Ascending aorta (tissue), 2 donors: ENCODE results near the gene FABP3. TPM values are rescaled to one million over a fixed set of nuclear protein-coding genes. Genes with fewer than 3 reads are reported as not detected.

ENCODE experiments used
- DNase-seq, 2 donors: peaks; one replicate each; pipeline ENCODE4 v3.0.0-alpha.2; 2019; ENCODE audit warnings: low spot score in 2 of 2
- H3K27ac ChIP-seq, 2 donors: fragments of 200-600 bp; sonication (generic); one replicate each; pipeline ENCODE4 v1.5.1; 2016 to 2017; ENCODE audit warnings: mild to moderate bottlenecking in 1 of 2
- H3K27me3 ChIP-seq: fragments of 200-600 bp; sonication (generic); one replicate; pipeline ENCODE4 v1.5.1; 2017
- H3K36me3 ChIP-seq, 2 donors: fragments of 200-600 bp; sonication (generic); one replicate each; pipeline ENCODE4 v1.5.1; 2016
- H3K4me1 ChIP-seq, 2 donors: fragments of 200-600 bp; sonication (generic); one replicate each; pipeline ENCODE4 v1.5.1; 2016 to 2017; ENCODE audit warnings: mild to moderate bottlenecking in 1 of 2
- H3K4me3 ChIP-seq, 2 donors: fragments of 200-600 bp; sonication (generic); one replicate each; pipeline ENCODE4 v1.5.1; 2016 to 2017; ENCODE audit warnings: mild to moderate bottlenecking in 1 of 2
- H3K9me3 ChIP-seq, 2 donors: fragments of 200-600 bp; sonication (generic); one replicate each; pipeline ENCODE4 v1.5.1; 2016
- intact Hi-C: fragments of 100-400 bp; cut with DNase I; formaldehyde crosslinking; loops from one replicate; pipeline ENCODE4 v1.15.1; 2023
- total RNA-seq: library from RNA; depleted of rRNA; stranded (reverse); fragments of >200 nt; gene quantifications from one replicate; pipeline ENCODE4 v1.1.0, GENCODE V29; 2016
- TF ChIP-seq, protein P1 (sequence below), 3 experiments: fragments of 200-600 bp in 2 of 3; fragments of 450-650 bp in 1 of 3; sonication (generic) in 2 of 3; IDR thresholded peaks; one replicate each; pipeline ENCODE4 v1.5.1; 2016 to 2019; ENCODE audit warnings: antibody characterized with exemption in 3 of 3, mild to moderate bottlenecking in 1 of 3, moderate library complexity in 1 of 3

Gene FABP3
- total RNA-seq, 1 donor from 2014 or later, result 24.2 TPM

GRCh38 chr1:31412205-31412604, 39.3 kb upstream of the FABP3 start:
- DNase-seq, result no peak
- H3K9me3 ChIP-seq, result no peaks in the 10 kb centered on the region
- H3K27ac ChIP-seq, result no peak overlapping the region
- H3K4me3 ChIP-seq, result no peak overlapping the region
- no peaks in the 10 kb centered on the region for H3K27me3 ChIP-seq
- H3K4me1 ChIP-seq, result peaks cover 0 to 12% of the 10 kb centered on the region in 2 donors
- no peaks in the 10 kb centered on the region for H3K36me3 ChIP-seq
- intact Hi-C loops, result no loop called here
- TF ChIP-seq, protein P1, sequence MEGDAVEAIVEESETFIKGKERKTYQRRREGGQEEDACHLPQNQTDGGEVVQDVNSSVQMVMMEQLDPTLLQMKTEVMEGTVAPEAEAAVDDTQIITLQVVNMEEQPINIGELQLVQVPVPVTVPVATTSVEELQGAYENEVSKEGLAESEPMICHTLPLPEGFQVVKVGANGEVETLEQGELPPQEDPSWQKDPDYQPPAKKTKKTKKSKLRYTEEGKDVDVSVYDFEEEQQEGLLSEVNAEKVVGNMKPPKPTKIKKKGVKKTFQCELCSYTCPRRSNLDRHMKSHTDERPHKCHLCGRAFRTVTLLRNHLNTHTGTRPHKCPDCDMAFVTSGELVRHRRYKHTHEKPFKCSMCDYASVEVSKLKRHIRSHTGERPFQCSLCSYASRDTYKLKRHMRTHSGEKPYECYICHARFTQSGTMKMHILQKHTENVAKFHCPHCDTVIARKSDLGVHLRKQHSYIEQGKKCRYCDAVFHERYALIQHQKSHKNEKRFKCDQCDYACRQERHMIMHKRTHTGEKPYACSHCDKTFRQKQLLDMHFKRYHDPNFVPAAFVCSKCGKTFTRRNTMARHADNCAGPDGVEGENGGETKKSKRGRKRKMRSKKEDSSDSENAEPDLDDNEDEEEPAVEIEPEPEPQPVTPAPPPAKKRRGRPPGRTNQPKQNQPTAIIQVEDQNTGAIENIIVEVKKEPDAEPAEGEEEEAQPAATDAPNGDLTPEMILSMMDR (IDR thresholded peaks at IDR 0.05), result no peak

DNA sequence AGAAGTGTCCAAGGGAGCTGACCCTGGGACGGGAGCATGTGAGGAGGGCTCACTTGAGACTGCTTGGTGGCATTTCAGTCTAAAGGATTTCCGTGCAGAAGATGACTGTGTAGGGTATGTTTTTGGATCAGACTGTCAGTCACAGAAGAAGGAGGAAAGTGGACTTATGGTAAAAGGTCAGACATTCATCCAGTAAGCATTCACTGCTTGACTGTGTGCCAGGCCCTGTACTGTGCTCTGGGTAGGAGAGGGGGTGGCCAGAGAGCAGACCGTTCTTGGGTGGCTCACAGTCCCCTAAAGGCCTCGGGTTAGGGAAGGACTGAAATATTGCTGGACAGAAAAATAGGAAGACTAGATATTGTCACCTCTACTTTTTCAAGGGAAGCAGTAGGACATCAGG, 38.0 kb upstream of the FABP3 start:
- no peak overlapping the region for H3K4me3 ChIP-seq
- no peaks in the 10 kb centered on the region for H3K9me3 ChIP-seq
- no peaks in the 10 kb centered on the region for H3K36me3 ChIP-seq
- peaks cover 0 to 12% of the 10 kb centered on the region in 2 donors for H3K4me1 ChIP-seq
- DNase-seq, result no peak
- TF ChIP-seq, protein P1 (IDR thresholded peaks at IDR 0.05), result no peak
- intact Hi-C loops, result no loop called here
- no peak overlapping the region for H3K27ac ChIP-seq
- no peaks in the 10 kb centered on the region for H3K27me3 ChIP-seq

- no peak for DNase-seq
- Histone ChIP-seq H3K9me3 (no peaks in the 10 kb centered on the region), H3K27me3 (no peaks in the 10 kb centered on the region), H3K4me3 (no peak overlapping the region), H3K36me3 (no peaks in the 10 kb centered on the region), H3K27ac (no peak overlapping the region), H3K4me1 (peaks cover 0 to 12% of the 10 kb centered on the region in 2 donors)
- intact Hi-C loops, result no loop called here
- TF ChIP-seq, protein P1 (IDR thresholded peaks at IDR 0.05), result no peak
Observed at GRCh38 chr1:31409946-31410858, 37.3 kb upstream of the FABP3 start.

DNA sequence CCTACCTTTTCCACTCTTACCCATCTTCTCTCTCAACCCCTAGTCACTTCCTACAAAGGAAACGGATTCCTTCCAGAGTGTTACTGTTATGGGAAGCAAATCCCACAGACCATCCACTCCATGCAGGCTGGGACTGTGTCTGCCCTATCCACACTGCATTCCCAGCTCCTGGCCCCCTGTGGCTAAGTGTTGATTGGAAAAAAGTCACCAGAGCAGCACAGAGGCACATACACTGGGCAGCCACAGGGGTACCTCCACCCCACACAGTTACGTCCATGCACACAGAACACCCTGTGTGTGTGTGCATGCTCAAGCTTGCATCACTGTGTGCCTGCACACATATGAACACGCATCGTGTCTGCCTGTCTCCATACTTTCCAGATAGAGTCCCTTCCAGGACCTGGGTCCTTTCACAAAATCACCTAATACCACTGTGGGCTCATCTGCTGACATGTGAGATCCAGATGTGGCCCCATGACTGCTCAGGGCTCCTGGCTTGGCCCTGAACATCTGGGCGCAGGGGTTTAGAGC, 36.0 kb upstream of the FABP3 start:
- Histone ChIP-seq H3K27ac (no peak overlapping the region), H3K9me3 (no peaks in the 10 kb centered on the region), H3K4me1 (peaks cover 0 to 10% of the 10 kb centered on the region in 2 donors), H3K36me3 (no peaks in the 10 kb centered on the region), H3K27me3 (no peaks in the 10 kb centered on the region), H3K4me3 (no peak overlapping the region)
- no peak for DNase-seq
- intact Hi-C loops, result no loop called here
- TF ChIP-seq, protein P1 (IDR thresholded peaks at IDR 0.05), result no peak

DNA sequence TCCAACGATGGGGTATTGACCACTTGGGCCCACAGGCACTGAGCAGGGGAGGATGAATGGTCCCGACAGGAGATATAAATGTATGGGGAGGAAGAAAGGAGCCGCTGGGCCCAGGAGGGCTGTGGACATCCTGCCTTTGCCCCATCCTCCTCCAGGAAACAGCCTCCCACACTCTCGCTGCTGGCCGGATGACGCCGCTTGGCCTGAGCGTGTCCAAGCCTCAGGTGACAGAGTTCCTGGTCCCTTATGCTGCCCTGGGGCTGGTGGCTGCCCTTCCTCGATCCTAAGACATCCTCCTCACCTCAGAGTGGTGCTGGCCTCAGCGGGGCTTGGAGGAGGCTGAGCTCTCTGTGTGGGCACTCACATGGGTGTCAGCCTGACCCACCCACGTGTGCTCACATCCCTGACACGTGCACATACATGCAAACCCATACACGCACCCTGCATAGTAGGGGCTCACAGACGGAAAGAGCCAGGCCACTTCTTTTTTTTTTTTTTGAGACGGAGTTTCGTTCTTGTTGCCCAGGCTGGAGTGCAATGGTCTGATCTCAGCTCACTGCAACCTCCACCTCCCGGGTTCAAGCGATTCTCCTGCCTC, 34.3 kb upstream of the FABP3 start:
- TF ChIP-seq, protein P1 (IDR thresholded peaks at IDR 0.05), result no peak
- H3K27ac ChIP-seq, result no peak overlapping the region
- H3K36me3 ChIP-seq, result no peaks in the 10 kb centered on the region
- no peak overlapping the region for H3K4me3 ChIP-seq
- H3K4me1 ChIP-seq, result no peaks in the 10 kb centered on the region
- intact Hi-C loops, result no loop called here
- no peaks in the 10 kb centered on the region for H3K27me3 ChIP-seq
- H3K9me3 ChIP-seq, result no peaks in the 10 kb centered on the region
- no peak for DNase-seq
